ENCODE results near the gene ARHGEF4. TPM values are rescaled to one million over a fixed set of nuclear protein-coding genes. Genes with fewer than 3 reads are reported as not detected.
A peak's percentile ranks its signal among the peaks of the same experiment; 100 is the strongest.

The ARHGEF4 gene
- total RNA-seq, 1 experiment from 2014 or later = 0.80 TPM

DNA sequence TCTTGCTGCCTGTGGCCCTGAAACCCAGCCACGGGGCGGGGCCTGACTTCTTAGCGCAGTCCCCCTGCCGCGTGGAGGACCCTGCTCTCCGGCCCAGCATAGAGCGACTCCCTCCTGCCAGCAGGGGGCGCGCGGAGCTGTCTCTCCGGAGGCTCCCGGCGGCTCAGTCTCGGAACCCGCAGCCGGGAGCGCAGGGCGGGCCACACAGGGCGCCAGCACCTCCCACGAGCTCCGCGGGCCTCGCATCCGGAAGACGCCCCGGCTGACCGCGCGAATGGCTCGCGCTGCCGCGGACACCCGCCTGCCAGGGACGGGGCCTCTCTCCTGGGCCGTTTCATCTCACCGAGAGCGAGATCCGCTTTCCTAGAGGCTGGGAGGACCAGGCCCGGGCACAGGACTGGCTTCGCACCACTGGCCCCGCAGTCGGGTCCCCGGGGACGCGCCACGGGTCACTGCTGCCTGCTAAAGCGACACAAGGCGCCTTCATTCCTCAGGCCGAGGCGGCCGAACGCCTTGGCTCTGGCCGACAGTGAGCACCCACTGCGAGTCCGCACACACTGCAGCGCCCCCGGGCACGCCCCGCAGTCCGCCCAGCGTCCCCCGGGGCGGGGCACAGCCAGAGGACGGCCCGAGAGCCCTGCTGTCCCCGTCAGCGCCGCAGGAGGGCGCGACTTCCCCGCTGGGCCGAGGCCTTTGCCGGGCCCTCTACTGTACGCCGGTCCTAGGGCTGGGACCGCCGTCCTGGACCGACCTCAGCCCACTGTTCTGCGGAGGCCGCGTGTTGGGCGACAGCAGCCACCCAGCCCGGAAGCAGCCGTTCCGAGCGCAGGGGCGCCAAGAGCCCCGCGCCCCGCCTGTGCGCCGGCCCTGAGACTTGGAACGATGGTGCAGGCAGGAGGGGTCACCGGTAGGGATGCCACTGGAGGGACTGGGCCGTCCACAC lies 39.0 kb upstream of the ARHGEF4 start:
- TF ChIP-seq TCF7L2 (IDR thresholded peaks at IDR 0.05; ENCODE audit: low read depth, low read length) (peak; percentile 64), SIN3A (IDR thresholded peaks at IDR 0.05; ENCODE audit: borderline replicate concordance, insufficient read depth, low read depth, low read length) (0 out of 2 replicates have a peak, but pooled peaks have one; percentile 76), POLR2AphosphoS5 (IDR thresholded peaks at IDR 0.05; ENCODE audit: low read depth, low read length) (no peak)
- TF ChIP-seq, protein P1, sequence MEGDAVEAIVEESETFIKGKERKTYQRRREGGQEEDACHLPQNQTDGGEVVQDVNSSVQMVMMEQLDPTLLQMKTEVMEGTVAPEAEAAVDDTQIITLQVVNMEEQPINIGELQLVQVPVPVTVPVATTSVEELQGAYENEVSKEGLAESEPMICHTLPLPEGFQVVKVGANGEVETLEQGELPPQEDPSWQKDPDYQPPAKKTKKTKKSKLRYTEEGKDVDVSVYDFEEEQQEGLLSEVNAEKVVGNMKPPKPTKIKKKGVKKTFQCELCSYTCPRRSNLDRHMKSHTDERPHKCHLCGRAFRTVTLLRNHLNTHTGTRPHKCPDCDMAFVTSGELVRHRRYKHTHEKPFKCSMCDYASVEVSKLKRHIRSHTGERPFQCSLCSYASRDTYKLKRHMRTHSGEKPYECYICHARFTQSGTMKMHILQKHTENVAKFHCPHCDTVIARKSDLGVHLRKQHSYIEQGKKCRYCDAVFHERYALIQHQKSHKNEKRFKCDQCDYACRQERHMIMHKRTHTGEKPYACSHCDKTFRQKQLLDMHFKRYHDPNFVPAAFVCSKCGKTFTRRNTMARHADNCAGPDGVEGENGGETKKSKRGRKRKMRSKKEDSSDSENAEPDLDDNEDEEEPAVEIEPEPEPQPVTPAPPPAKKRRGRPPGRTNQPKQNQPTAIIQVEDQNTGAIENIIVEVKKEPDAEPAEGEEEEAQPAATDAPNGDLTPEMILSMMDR (IDR thresholded peaks at IDR 0.05) = peak; percentile 98
- TF ChIP-seq, protein P2, sequence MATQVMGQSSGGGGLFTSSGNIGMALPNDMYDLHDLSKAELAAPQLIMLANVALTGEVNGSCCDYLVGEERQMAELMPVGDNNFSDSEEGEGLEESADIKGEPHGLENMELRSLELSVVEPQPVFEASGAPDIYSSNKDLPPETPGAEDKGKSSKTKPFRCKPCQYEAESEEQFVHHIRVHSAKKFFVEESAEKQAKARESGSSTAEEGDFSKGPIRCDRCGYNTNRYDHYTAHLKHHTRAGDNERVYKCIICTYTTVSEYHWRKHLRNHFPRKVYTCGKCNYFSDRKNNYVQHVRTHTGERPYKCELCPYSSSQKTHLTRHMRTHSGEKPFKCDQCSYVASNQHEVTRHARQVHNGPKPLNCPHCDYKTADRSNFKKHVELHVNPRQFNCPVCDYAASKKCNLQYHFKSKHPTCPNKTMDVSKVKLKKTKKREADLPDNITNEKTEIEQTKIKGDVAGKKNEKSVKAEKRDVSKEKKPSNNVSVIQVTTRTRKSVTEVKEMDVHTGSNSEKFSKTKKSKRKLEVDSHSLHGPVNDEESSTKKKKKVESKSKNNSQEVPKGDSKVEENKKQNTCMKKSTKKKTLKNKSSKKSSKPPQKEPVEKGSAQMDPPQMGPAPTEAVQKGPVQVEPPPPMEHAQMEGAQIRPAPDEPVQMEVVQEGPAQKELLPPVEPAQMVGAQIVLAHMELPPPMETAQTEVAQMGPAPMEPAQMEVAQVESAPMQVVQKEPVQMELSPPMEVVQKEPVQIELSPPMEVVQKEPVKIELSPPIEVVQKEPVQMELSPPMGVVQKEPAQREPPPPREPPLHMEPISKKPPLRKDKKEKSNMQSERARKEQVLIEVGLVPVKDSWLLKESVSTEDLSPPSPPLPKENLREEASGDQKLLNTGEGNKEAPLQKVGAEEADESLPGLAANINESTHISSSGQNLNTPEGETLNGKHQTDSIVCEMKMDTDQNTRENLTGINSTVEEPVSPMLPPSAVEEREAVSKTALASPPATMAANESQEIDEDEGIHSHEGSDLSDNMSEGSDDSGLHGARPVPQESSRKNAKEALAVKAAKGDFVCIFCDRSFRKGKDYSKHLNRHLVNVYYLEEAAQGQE (IDR thresholded peaks at IDR 0.05; ENCODE audit: insufficient read depth in 1 of 2, low read depth in 2 of 2, low read length in 1 of 2) = 0 out of 4 replicates have a peak, but pooled peaks of 1 of the 2 experiments have one; percentile 21
- POLR2A ChIA-PET = no interaction called here
- H3K27ac ChIP-seq (ENCODE audit: low read length) = peak overlapping the region; percentile 68
- CTCF ChIA-PET = interaction anchor here (0.5 to 1.5 kb wide), 9 partner anchors 72 to 257 kb away, joined by 3 to 12 read pairs (median 5); no protein-coding TSS in a partner anchor
- no peaks in the 10 kb centered on the region for H3K9me3 ChIP-seq (ENCODE audit: control insufficient read depth, insufficient read depth, low read depth, low read length)
- H3K4me1 ChIP-seq (ENCODE audit: control insufficient read depth, insufficient read depth, low read length) = no peaks in the 10 kb centered on the region
- peak; percentile 98 for ATAC-seq
- H3K4me3 ChIP-seq (ENCODE audit: low read depth in 2 of 2, low read length in 2 of 2) = peak overlapping the region; percentile 77 to 78
- H3K27me3 ChIP-seq (ENCODE audit: control insufficient read depth, insufficient read depth, low read length) = no peaks in the 10 kb centered on the region
- H3K36me3 ChIP-seq (ENCODE audit: control insufficient read depth, insufficient read depth, low read length) = no peaks in the 10 kb centered on the region
- DNase-seq (ENCODE audit: low read depth, low spot score) = peak; percentile 27
- BruUV-seq (replicated peaks) = no TSS peak
- in situ Hi-C loops (cut with HindIII; ENCODE audit: low pct_unique_long_range_greater_than_20kb, low sequenced_read_pairs) (no loop called here), intact Hi-C loops (cut with micrococcal nuclease; ENCODE audit: unreplicated experiment) (loop anchor here (1.0 kb wide), 2 partner anchors 76 to 123 kb away; no protein-coding TSS in a partner anchor)

DNA sequence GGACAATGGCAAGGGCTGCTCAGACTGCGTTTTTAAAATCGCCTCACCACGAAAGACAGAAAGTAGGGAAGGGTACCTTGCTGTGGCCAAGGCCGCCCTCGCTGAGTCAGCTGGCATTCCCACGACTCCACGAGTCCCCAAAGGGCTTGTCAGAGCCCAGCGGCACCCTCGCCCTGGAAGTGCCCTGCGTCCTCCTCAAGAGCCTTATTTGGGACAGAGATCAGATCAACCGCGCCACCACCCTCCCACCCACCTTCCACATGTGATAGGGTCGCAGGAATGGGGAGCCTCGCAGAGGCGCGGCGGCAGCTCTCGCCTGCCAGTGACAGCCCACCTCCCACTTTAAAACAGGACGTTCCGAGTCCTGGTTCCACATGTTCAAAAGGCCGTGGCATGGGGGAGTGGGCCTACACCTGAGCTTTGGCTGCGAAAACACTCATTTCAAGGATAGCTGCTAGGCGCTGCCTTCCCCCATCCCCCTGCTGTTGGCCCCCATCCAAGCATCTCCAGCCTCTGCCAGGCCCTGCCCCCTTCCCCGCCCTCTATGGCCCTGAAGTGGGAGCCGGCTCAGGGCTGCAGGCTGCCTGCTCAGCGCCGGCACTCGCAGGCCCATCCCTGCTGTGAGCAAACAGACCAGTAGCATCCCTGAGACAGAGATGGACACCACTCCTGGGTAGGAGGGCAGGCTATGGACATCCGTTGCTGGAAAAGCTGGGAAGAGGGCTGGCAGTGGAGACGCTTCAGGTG lies 38.1 kb upstream of the ARHGEF4 start:
- no peak for ATAC-seq
- Histone ChIP-seq H3K4me3 (ENCODE audit: low read depth in 2 of 2, low read length in 2 of 2) (peak overlapping the region; percentile 77 to 78), H3K36me3 (ENCODE audit: control insufficient read depth, insufficient read depth, low read length) (no peaks in the 10 kb centered on the region), H3K27me3 (ENCODE audit: control insufficient read depth, insufficient read depth, low read length) (no peaks in the 10 kb centered on the region), H3K9me3 (ENCODE audit: control insufficient read depth, insufficient read depth, low read depth, low read length) (no peaks in the 10 kb centered on the region), H3K27ac (ENCODE audit: low read length) (peak overlapping the region; percentile 68; the same call in 1 of the 2 replicates), H3K4me1 (ENCODE audit: control insufficient read depth, insufficient read depth, low read length) (no peaks in the 10 kb centered on the region)
- POLR2A ChIA-PET = no interaction called here
- BruUV-seq (replicated peaks) = no TSS peak
- no peak for DNase-seq (ENCODE audit: low read depth, low spot score)
- intact Hi-C loops (cut with micrococcal nuclease; ENCODE audit: unreplicated experiment) = no loop called here
- in situ Hi-C loops (cut with HindIII; ENCODE audit: low pct_unique_long_range_greater_than_20kb, low sequenced_read_pairs) = no loop called here
- CTCF ChIA-PET = interaction anchor here (1.1 kb wide), 1 partner anchor 75 kb away, joined by 7 read pairs; no protein-coding TSS in a partner anchor
- TF ChIP-seq, protein P2 (IDR thresholded peaks at IDR 0.05; ENCODE audit: insufficient read depth in 1 of 2, low read depth in 2 of 2, low read length in 1 of 2) = no peak
- TF ChIP-seq POLR2AphosphoS5 (IDR thresholded peaks at IDR 0.05; ENCODE audit: low read depth, low read length) (no peak), TCF7L2 (IDR thresholded peaks at IDR 0.05; ENCODE audit: low read depth, low read length) (no peak), SIN3A (IDR thresholded peaks at IDR 0.05; ENCODE audit: borderline replicate concordance, insufficient read depth, low read depth, low read length) (no peak)
- TF ChIP-seq, protein P1 (IDR thresholded peaks at IDR 0.05) = no peak
